ENCODE data around the gene CENPU. TPM values are rescaled to one million over a fixed set of nuclear protein-coding genes. Genes with fewer than 3 reads are reported as not detected.

The CENPU gene
- total and polyA plus RNA-seq, 10 donors, result 3.0 to 12.9 (median 5.8) TPM

GRCh38 chr4:184731056-184731455, 2.8 kb downstream of the CENPU start:
- no peaks in the 10 kb centered on the region for H3K9me3 ChIP-seq
- no peak for DNase-seq
- no peak overlapping the region for H3K4me3 ChIP-seq
- H3K27ac ChIP-seq, result no peak overlapping the region
- no peaks in the 10 kb centered on the region for H3K27me3 ChIP-seq (replicated peaks in 1 of 7)
- TF ChIP-seq, protein P1, sequence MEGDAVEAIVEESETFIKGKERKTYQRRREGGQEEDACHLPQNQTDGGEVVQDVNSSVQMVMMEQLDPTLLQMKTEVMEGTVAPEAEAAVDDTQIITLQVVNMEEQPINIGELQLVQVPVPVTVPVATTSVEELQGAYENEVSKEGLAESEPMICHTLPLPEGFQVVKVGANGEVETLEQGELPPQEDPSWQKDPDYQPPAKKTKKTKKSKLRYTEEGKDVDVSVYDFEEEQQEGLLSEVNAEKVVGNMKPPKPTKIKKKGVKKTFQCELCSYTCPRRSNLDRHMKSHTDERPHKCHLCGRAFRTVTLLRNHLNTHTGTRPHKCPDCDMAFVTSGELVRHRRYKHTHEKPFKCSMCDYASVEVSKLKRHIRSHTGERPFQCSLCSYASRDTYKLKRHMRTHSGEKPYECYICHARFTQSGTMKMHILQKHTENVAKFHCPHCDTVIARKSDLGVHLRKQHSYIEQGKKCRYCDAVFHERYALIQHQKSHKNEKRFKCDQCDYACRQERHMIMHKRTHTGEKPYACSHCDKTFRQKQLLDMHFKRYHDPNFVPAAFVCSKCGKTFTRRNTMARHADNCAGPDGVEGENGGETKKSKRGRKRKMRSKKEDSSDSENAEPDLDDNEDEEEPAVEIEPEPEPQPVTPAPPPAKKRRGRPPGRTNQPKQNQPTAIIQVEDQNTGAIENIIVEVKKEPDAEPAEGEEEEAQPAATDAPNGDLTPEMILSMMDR (IDR thresholded peaks at IDR 0.05 in 8 of 11, conservative IDR thresholded peaks at IDR 0.05 in 3 of 11), result no peak
- TF ChIP-seq POLR2AphosphoS5 (IDR thresholded peaks at IDR 0.05) (no peak), POLR2A (IDR thresholded peaks at IDR 0.05) (no peak)
- intact Hi-C loops (cut with DNase I; ENCODE audit: low total_unique reads), result no loop called here
- H3K4me1 ChIP-seq, result peaks cover 7 to 25% (median 20%) of the 10 kb centered on the region in 6 donors
- H3K36me3 ChIP-seq, result peaks cover 0 to 17% (median 0%) of the 10 kb centered on the region in 6 donors
- 84 to 90% (median 86%) methylated on average over 6 of the region's 6 CpGs for WGBS, 5 donors

GRCh38 chr4:184729946-184730345, 4.0 kb downstream of the CENPU start:
- Histone ChIP-seq H3K27ac (no peak overlapping the region), H3K4me1 (peaks cover 7 to 23% (median 20%) of the 10 kb centered on the region in 6 donors), H3K27me3 (replicated peaks in 1 of 7) (no peaks in the 10 kb centered on the region), H3K36me3 (peaks cover 0 to 17% (median 0%) of the 10 kb centered on the region in 6 donors), H3K9me3 (no peaks in the 10 kb centered on the region), H3K4me3 (no peak overlapping the region)
- intact Hi-C loops (cut with DNase I; ENCODE audit: low total_unique reads), result loop anchor here (10.0 kb wide), 1 partner anchor 465 kb away; no protein-coding TSS in a partner anchor
- TF ChIP-seq POLR2AphosphoS5 (IDR thresholded peaks at IDR 0.05) (no peak), POLR2A (IDR thresholded peaks at IDR 0.05) (no peak)
- TF ChIP-seq, protein P1 (IDR thresholded peaks at IDR 0.05 in 8 of 11, conservative IDR thresholded peaks at IDR 0.05 in 3 of 11), result no peak
- DNase-seq, result no peak
- WGBS, 5 donors, result 70 to 86% (median 84%) methylated on average over 5 of the region's 5 CpGs

- no peaks in the 10 kb centered on the region for H3K9me3 ChIP-seq
- WGBS, 5 donors, result 66 to 98% (median 96%) methylated on average over 2 of the region's 2 CpGs
- no peak for DNase-seq
- H3K27ac ChIP-seq, result no peak overlapping the region
- peaks cover 4 to 14% (median 13%) of the 10 kb centered on the region in 6 donors for H3K4me1 ChIP-seq
- intact Hi-C loops (cut with DNase I; ENCODE audit: low total_unique reads), result loop anchor here (10.0 kb wide), 1 partner anchor 464 kb away; no protein-coding TSS in a partner anchor
- H3K4me3 ChIP-seq, result no peak overlapping the region
- no peak for TF ChIP-seq POLR2A (IDR thresholded peaks at IDR 0.05)
- no peak for TF ChIP-seq POLR2AphosphoS5 (IDR thresholded peaks at IDR 0.05)
- TF ChIP-seq, protein P1 (IDR thresholded peaks at IDR 0.05 in 8 of 11, conservative IDR thresholded peaks at IDR 0.05 in 3 of 11), result no peak
- H3K36me3 ChIP-seq, result peaks cover 0 to 24% (median 0%) of the 10 kb centered on the region in 6 donors
- H3K27me3 ChIP-seq (replicated peaks in 1 of 7), result no peaks in the 10 kb centered on the region
These were observed 5.0 kb downstream of the CENPU start for GRCh38 chr4:184728858-184729257.

GRCh38 chr4:184727430-184727829, 6.5 kb downstream of the CENPU start:
- no peaks in the 10 kb centered on the region for H3K27me3 ChIP-seq (replicated peaks in 1 of 7)
- no peak overlapping the region for H3K27ac ChIP-seq
- TF ChIP-seq POLR2AphosphoS5 (IDR thresholded peaks at IDR 0.05) (no peak), POLR2A (IDR thresholded peaks at IDR 0.05) (no peak)
- TF ChIP-seq, protein P1 (IDR thresholded peaks at IDR 0.05 in 8 of 11, conservative IDR thresholded peaks at IDR 0.05 in 3 of 11), result no peak
- intact Hi-C loops (cut with DNase I; ENCODE audit: low total_unique reads), result loop anchor here (10.0 kb wide), 1 partner anchor 463 kb away; no protein-coding TSS in a partner anchor
- H3K36me3 ChIP-seq, result peaks cover 0 to 24% (median 0%) of the 10 kb centered on the region in 6 donors
- WGBS, 5 donors, result 78 to 90% (median 87%) methylated on average over 3 of the region's 3 CpGs
- no peaks in the 10 kb centered on the region for H3K9me3 ChIP-seq
- DNase-seq, result no peak
- no peak overlapping the region for H3K4me3 ChIP-seq
- peaks cover 0 to 5% (median under 1%) of the 10 kb centered on the region in 6 donors for H3K4me1 ChIP-seq
